HCT116 (cell line): ENCODE results near the gene TSPOAP1.

ENCODE experiments used
- CEBPB ChIP-seq: IDR thresholded peaks from 2 replicates; pipeline ENCODE4 v1.6.1; 2012; ENCODE audit warnings: low read depth
- CTCF ChIP-seq, 3 experiments: fragments of 200-600 bp in 1 of 3; sonication (generic) in 1 of 3; IDR thresholded peaks in 2 of 3; conservative IDR thresholded peaks in 1 of 3; 2 replicates each; pipeline ENCODE4 v1.5.1; 2012 to 2017; ENCODE audit warnings: low read depth in 2 of 3, low read length in 2 of 3, antibody characterized with exemption in 1 of 3, borderline replicate concordance in 1 of 3, control low read depth in 1 of 3, mild to moderate bottlenecking in 1 of 3, mixed read lengths in 1 of 3, mixed run types in 1 of 3, moderate library complexity in 1 of 3; ENCODE audit not compliant: insufficient read depth in 1 of 3
- EZH2 ChIP-seq: fragments of 200-600 bp; sonication (generic); IDR thresholded peaks from 2 replicates; pipeline ENCODE4 v1.6.1; 2017; ENCODE audit warnings: antibody characterized with exemption, mixed run types
- POLR2AphosphoS5 ChIP-seq: IDR thresholded peaks from 2 replicates; pipeline ENCODE4 v1.6.1; 2011; ENCODE audit warnings: mild to moderate bottlenecking, low read depth, low read length, moderate library complexity
- SRF ChIP-seq: IDR thresholded peaks from 2 replicates; pipeline ENCODE4 v1.6.1; 2012; ENCODE audit warnings: low read depth

GRCh38 chr17:58311429-58311894 is 17.1 kb downstream of the TSPOAP1 start:
- TF ChIP-seq EZH2 = no peak
- no peak for TF ChIP-seq CEBPB
- no peak for TF ChIP-seq SRF
- TF ChIP-seq CTCF (IDR thresholded peaks at IDR 0.05 in 2 of 3, conservative IDR thresholded peaks at IDR 0.05 in 1 of 3; ENCODE audit: borderline replicate concordance in 1 of 3, insufficient read depth in 1 of 3, low read depth in 2 of 3, low read length in 2 of 3) = no peak
- TF ChIP-seq POLR2AphosphoS5 = no peak
